Measurements from ENCODE around the gene ATF2. TPM values are rescaled to one million over a fixed set of nuclear protein-coding genes. Genes with fewer than 3 reads are reported as not detected.

The ATF2 gene
- total and polyA plus RNA-seq, 2 of the 4 experiments (the other 2 are of a cell fraction) = 23.2 to 60.0 TPM

DNA sequence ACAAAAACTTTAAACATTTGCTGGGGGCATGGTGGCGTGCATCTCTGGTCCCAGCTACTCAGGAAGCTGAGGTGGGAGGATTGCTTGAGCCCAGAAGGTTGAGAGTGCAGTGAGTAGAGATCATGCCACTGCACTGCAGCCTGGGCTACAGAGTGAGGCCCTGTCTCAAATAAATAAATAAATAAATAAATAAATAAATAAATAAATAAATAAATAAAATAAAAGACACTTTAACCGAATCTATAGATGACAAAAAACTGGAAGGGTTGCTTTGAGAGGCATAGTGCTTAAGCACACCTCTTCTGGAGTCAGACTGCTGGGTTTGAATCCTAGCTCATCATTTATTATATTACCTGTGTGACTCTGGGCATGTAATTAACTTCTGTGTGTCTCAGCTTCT, 141.6 kb downstream of the ATF2 start (continued):
- TF ChIP-seq, protein P1, sequence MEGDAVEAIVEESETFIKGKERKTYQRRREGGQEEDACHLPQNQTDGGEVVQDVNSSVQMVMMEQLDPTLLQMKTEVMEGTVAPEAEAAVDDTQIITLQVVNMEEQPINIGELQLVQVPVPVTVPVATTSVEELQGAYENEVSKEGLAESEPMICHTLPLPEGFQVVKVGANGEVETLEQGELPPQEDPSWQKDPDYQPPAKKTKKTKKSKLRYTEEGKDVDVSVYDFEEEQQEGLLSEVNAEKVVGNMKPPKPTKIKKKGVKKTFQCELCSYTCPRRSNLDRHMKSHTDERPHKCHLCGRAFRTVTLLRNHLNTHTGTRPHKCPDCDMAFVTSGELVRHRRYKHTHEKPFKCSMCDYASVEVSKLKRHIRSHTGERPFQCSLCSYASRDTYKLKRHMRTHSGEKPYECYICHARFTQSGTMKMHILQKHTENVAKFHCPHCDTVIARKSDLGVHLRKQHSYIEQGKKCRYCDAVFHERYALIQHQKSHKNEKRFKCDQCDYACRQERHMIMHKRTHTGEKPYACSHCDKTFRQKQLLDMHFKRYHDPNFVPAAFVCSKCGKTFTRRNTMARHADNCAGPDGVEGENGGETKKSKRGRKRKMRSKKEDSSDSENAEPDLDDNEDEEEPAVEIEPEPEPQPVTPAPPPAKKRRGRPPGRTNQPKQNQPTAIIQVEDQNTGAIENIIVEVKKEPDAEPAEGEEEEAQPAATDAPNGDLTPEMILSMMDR (conservative IDR thresholded peaks at IDR 0.05; ENCODE audit: low read depth, low read length) = no peak

DNA sequence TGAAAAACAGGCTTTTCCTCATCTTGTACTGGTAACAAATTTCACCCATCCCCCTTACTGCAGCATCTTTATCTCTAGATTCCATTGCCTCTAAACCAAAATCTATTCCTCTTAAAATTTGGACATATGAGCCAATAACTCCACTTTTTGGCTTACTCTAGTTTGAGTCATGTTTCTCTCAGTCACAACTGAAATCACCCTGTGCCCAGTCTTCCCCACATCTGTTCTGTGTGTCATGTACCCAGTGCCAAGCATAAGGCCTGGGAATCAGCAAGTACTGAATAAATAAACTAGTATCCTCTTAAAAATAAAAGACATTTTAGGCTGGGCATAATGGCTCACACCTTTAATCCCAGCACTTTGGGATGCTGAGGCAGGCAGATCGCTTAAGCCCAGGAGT, 142.1 kb downstream of the ATF2 start:
- ChIA-PET CTCF (no interaction called here), POLR2A (ENCODE audit: unreplicated experiment) (no interaction called here)
- DNase-seq = no peak

More for the DNA sequence above, 142.1 kb downstream of the ATF2 start:
- Histone ChIP-seq H4K5ac (ENCODE audit: low read depth, low read length) (no peak overlapping the region), H3K4ac (ENCODE audit: low read depth, low read length) (no peak overlapping the region), H3K23ac (ENCODE audit: low read depth, low read length) (no peak overlapping the region), H4K20me1 (ENCODE audit: insufficient read depth, low read length) (no peaks in the 10 kb centered on the region), H3K14ac (replicated peaks; ENCODE audit: low read depth, low read length) (no peak overlapping the region), H2AK5ac (ENCODE audit: low read depth, low read length) (no peak overlapping the region), H2AFZ (replicated peaks; ENCODE audit: low read length, poor library complexity) (no peak overlapping the region), H3K36me3 (ENCODE audit: control insufficient read depth, insufficient read depth, low read length) (no peaks in the 10 kb centered on the region), H4K91ac (ENCODE audit: insufficient read depth, low read depth, low read length) (no peak overlapping the region), H3K56ac (ENCODE audit: extremely low read depth, insufficient read depth, low read length) (no peak overlapping the region), H3K9me1 (ENCODE audit: insufficient read depth, low read length) (0 out of 2 replicates have a peak, but pooled peaks cover 3% of the 10 kb centered on the region), H3K4me3 (ENCODE audit: insufficient read depth, low read depth, low read length) (no peak overlapping the region), H3K27me3 (ENCODE audit: control insufficient read depth, insufficient read depth, low read length) (no peaks in the 10 kb centered on the region), H3K27ac (ENCODE audit: insufficient read depth, low read length) (no peak overlapping the region), H2BK120ac (ENCODE audit: low read depth, low read length) (no peak overlapping the region), H3K4me2 (ENCODE audit: low read depth, low read length) (no peak overlapping the region), H2BK15ac (ENCODE audit: low read depth, low read length) (no peak overlapping the region), H2AK9ac (replicated peaks; ENCODE audit: low read depth, low read length, poor library complexity) (no peak overlapping the region), H2BK5ac (ENCODE audit: low read depth, low read length, poor library complexity, severe bottlenecking) (no peak overlapping the region), H3K4me1 (ENCODE audit: control insufficient read depth, insufficient read depth, low read length) (peaks cover 2% of the 10 kb centered on the region; the same call in 1 of the 2 replicates), H3K9ac (ENCODE audit: low read depth, low read length) (no peak overlapping the region), H4K8ac (ENCODE audit: low read depth in 2 of 2, low read length in 2 of 2) (no peak overlapping the region), H3K9me3 (ENCODE audit: control insufficient read depth, insufficient read depth, low read length) (no peaks in the 10 kb centered on the region), H3K79me1 (ENCODE audit: low read depth in 1 of 2, low read length in 2 of 2) (no peaks in the 10 kb centered on the region), H2BK20ac (ENCODE audit: low read depth, low read length) (no peak overlapping the region), H3K18ac (ENCODE audit: low read depth, low read length) (no peak overlapping the region)
- in situ Hi-C loops (cut with MboI; ENCODE audit: low sequenced_read_pairs) (loop anchor here (25.0 kb wide), 2 partner anchors 236 to 1061 kb away; partner anchors contain the start of genes EVX2, HOXD12 and HOXD13), intact Hi-C loops (cut with micrococcal nuclease) (no loop called here), dilution Hi-C loops (cut with HindIII; ENCODE audit: low sequenced_read_pairs, unreplicated experiment) (no loop called here)
- BruUV-seq (replicated peaks) = no TSS peak
- no CpG with 5 or more reads among the region's 1 CpG for WGBS, 2 experiments (ENCODE audit: extremely low coverage in 2 of 2, insufficient read length in 1 of 2)
- no peak for ATAC-seq (ENCODE audit: low read depth)
- TF ChIP-seq NFE2L2 (IDR thresholded peaks at IDR 0.05; ENCODE audit: low read depth, low read length) (no peak), CEBPB (IDR thresholded peaks at IDR 0.05; ENCODE audit: low read depth, low read length) (no peak), RFX5 (IDR thresholded peaks at IDR 0.05; ENCODE audit: low read depth, low read length) (no peak), SMC3 (IDR thresholded peaks at IDR 0.05; ENCODE audit: low read depth, low read length) (no peak)

Data from IMR-90 (cell line).